Panc1 (cell line): ENCODE measurements around the gene AHCY. TPM values are rescaled to one million over a fixed set of nuclear protein-coding genes. Genes with fewer than 3 reads are reported as not detected.

Experiments used
- ATAC-seq: fragments of 200-7000 bp; cut with Tn5 transposase; 2 replicates; pipeline ENCODE4 v1.9.1; 2020; ENCODE audit warnings: mild to moderate bottlenecking, moderate library complexity
- BruUV-seq: library from RNA; stranded (reverse); fragments of 400-500 nt; replicated peaks from 2 replicates; lab custom pipeline; 2021; lab: Mats Ljungman, UMichigan
- CTCF ChIA-PET: fragments of 300-600 bp; sonication (Branson Sonifier 250); formaldehyde crosslinking; loops from one replicate; lab custom pipeline; 2022; ENCODE audit warnings: antibody characterized with exemption; lab: Charles Lee
- POLR2A ChIA-PET: fragments of 300-600 bp; sonication (Branson Sonifier 250); formaldehyde crosslinking; loops from one replicate; lab custom pipeline; 2022; ENCODE audit warnings: antibody characterized with exemption; lab: Charles Lee
- DNase-seq: peaks from one replicate; pipeline ENCODE4 v3.0.0-alpha.2; 2010; ENCODE audit warnings: low read depth, low spot score
- H3K27ac ChIP-seq: 2 replicates; pipeline ENCODE4 v1.5.1; 2011; ENCODE audit warnings: mild to moderate bottlenecking, low read length, inconsistent platforms
- H3K27me3 ChIP-seq: fragments of 200-500 bp; sonication (Bioruptor generic); 2 replicates; pipeline ENCODE4 v1.6.0; 2014; ENCODE audit warnings: low read length, inconsistent platforms; ENCODE audit not compliant: control insufficient read depth, insufficient read depth
- H3K36me3 ChIP-seq: fragments of 200-500 bp; sonication (Bioruptor generic); 2 replicates; pipeline ENCODE4 v1.5.1; 2014; ENCODE audit warnings: inconsistent platforms, mild to moderate bottlenecking, low read length, moderate library complexity; ENCODE audit not compliant: control insufficient read depth, insufficient read depth
- H3K4me1 ChIP-seq: 2 replicates; pipeline ENCODE4 v1.5.1; 2011; ENCODE audit warnings: inconsistent platforms, mild to moderate bottlenecking, low read length, moderate library complexity; ENCODE audit not compliant: control insufficient read depth, insufficient read depth
- H3K4me3 ChIP-seq, 2 experiments: 2 replicates each; pipeline ENCODE4 v1.5.1; 2011 to 2012; ENCODE audit warnings: low read depth in 2 of 2, low read length in 2 of 2, mild to moderate bottlenecking in 2 of 2, inconsistent platforms in 1 of 2, moderate library complexity in 1 of 2
- H3K9me3 ChIP-seq: fragments of 200-500 bp; sonication (Bioruptor generic); 2 replicates; pipeline ENCODE4 v1.5.1; 2014; ENCODE audit warnings: low read depth, mild to moderate bottlenecking, inconsistent platforms, low read length, moderate library complexity; ENCODE audit not compliant: control insufficient read depth, insufficient read depth
- POLR2AphosphoS5 ChIP-seq: IDR thresholded peaks from 2 replicates; pipeline ENCODE4 v1.6.1; 2012; ENCODE audit warnings: mild to moderate bottlenecking, low read depth, low read length, moderate library complexity
- SIN3A ChIP-seq: IDR thresholded peaks from 2 replicates; pipeline ENCODE4 v1.6.1; 2012; ENCODE audit warnings: low read depth, mild to moderate bottlenecking, low read length, moderate library complexity, borderline replicate concordance; ENCODE audit not compliant: insufficient read depth
- TCF7L2 ChIP-seq: IDR thresholded peaks from 2 replicates; pipeline ENCODE4 v1.6.1; 2011; ENCODE audit warnings: mild to moderate bottlenecking, low read depth, low read length, inconsistent platforms
- in situ Hi-C: cut with HindIII; loops from 2 replicates; pipeline ENCODE4 v1.10.0; 2016; ENCODE audit warnings: low sequenced_read_pairs, low pct_unique_long_range_greater_than_20kb
- intact Hi-C: fragments of 100-400 bp; cut with micrococcal nuclease; formaldehyde crosslinking; loops from one replicate; pipeline ENCODE4 v1.10.0; 2022; ENCODE audit not compliant: unreplicated experiment
- total RNA-seq: library from RNA; stranded (reverse); gene quantifications from one replicate; pipeline ENCODE4 v1.2.1, GENCODE V29; 2021; ENCODE audit not compliant: unreplicated experiment
- TF ChIP-seq, protein P1 (sequence below): fragments of 450-650 bp; IDR thresholded peaks from 2 replicates; pipeline ENCODE4 v1.5.1; 2017; ENCODE audit warnings: mild to moderate bottlenecking
- TF ChIP-seq, protein P2 (sequence below), 2 experiments: IDR thresholded peaks; 2 replicates each; pipeline ENCODE4 v1.6.1; 2011 to 2012; ENCODE audit warnings: low read depth in 2 of 2, control low read depth in 1 of 2, low read length in 1 of 2, mild to moderate bottlenecking in 1 of 2, moderate library complexity in 1 of 2; ENCODE audit not compliant: insufficient read depth in 1 of 2

AHCY gene
- total RNA-seq, 1 experiment from 2014 or later = 171 TPM

DNA sequence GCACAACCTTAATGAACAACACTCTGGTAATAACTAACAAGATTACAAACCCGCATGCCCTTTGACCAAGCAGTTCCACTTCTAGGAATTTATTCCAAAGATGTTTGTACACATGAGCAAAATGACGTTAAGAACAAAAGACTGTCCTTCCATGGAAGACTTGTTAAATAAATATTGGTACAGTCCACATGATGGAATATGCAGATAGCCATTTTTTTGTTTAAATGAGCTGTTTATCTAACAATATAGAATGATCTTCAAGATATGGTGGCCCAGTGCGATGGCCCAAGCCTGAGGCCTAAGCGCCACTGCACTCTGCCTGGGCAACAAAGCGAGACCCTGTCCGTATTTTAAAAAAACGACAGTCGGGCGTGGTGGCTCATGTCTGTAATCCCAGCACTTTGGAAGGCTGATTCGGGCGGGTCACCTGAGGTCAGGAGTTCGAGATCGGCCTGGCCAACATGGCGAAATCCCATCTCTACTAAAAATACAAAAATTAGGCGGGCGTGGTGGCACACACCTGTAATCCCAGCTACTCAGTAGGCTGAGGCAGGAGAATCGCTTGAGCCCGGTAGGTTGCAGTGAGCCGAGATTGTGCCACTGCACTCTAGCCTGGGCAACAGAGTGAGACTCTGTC is 7.4 kb upstream of the AHCY start:
- TF ChIP-seq TCF7L2 = no peak
- TF ChIP-seq SIN3A = no peak
- TF ChIP-seq, protein P1, sequence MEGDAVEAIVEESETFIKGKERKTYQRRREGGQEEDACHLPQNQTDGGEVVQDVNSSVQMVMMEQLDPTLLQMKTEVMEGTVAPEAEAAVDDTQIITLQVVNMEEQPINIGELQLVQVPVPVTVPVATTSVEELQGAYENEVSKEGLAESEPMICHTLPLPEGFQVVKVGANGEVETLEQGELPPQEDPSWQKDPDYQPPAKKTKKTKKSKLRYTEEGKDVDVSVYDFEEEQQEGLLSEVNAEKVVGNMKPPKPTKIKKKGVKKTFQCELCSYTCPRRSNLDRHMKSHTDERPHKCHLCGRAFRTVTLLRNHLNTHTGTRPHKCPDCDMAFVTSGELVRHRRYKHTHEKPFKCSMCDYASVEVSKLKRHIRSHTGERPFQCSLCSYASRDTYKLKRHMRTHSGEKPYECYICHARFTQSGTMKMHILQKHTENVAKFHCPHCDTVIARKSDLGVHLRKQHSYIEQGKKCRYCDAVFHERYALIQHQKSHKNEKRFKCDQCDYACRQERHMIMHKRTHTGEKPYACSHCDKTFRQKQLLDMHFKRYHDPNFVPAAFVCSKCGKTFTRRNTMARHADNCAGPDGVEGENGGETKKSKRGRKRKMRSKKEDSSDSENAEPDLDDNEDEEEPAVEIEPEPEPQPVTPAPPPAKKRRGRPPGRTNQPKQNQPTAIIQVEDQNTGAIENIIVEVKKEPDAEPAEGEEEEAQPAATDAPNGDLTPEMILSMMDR = no peak
- no peak for TF ChIP-seq POLR2AphosphoS5
- TF ChIP-seq, protein P2, sequence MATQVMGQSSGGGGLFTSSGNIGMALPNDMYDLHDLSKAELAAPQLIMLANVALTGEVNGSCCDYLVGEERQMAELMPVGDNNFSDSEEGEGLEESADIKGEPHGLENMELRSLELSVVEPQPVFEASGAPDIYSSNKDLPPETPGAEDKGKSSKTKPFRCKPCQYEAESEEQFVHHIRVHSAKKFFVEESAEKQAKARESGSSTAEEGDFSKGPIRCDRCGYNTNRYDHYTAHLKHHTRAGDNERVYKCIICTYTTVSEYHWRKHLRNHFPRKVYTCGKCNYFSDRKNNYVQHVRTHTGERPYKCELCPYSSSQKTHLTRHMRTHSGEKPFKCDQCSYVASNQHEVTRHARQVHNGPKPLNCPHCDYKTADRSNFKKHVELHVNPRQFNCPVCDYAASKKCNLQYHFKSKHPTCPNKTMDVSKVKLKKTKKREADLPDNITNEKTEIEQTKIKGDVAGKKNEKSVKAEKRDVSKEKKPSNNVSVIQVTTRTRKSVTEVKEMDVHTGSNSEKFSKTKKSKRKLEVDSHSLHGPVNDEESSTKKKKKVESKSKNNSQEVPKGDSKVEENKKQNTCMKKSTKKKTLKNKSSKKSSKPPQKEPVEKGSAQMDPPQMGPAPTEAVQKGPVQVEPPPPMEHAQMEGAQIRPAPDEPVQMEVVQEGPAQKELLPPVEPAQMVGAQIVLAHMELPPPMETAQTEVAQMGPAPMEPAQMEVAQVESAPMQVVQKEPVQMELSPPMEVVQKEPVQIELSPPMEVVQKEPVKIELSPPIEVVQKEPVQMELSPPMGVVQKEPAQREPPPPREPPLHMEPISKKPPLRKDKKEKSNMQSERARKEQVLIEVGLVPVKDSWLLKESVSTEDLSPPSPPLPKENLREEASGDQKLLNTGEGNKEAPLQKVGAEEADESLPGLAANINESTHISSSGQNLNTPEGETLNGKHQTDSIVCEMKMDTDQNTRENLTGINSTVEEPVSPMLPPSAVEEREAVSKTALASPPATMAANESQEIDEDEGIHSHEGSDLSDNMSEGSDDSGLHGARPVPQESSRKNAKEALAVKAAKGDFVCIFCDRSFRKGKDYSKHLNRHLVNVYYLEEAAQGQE (IDR thresholded peaks at IDR 0.05; ENCODE audit: insufficient read depth in 1 of 2, low read depth in 2 of 2, low read length in 1 of 2) = no peak
- DNase-seq (no peak), ATAC-seq (no peak)
- Histone ChIP-seq H3K4me1 (0 out of 2 replicates have a peak, but pooled peaks cover 12% of the 10 kb centered on the region), H3K27ac (no peak overlapping the region), H3K36me3 (no peaks in the 10 kb centered on the region), H3K4me3 (no peak overlapping the region), H3K27me3 (no peaks in the 10 kb centered on the region), H3K9me3 (0 out of 2 replicates have a peak, but pooled peaks cover 1% of the 10 kb centered on the region)
- intact Hi-C loops = loop anchor here (5.0 kb wide), 1 partner anchor 67 kb away; no protein-coding TSS in a partner anchor
- in situ Hi-C loops = no loop called here
- CTCF ChIA-PET = interaction anchor here (0.7 to 3.0 kb wide), 3 partner anchors 52 to 212 kb away, joined by 3 to 33 read pairs (median 3); no protein-coding TSS in a partner anchor
- no TSS peak for BruUV-seq
- POLR2A ChIA-PET = no interaction called here

GRCh38 chr20:34309691-34310090 is 6.5 kb upstream of the AHCY start:
- H3K36me3 ChIP-seq = no peaks in the 10 kb centered on the region
- no peak overlapping the region for H3K27ac ChIP-seq
- ATAC-seq = no peak
- H3K4me3 ChIP-seq = no peak overlapping the region
- no peaks in the 10 kb centered on the region for H3K9me3 ChIP-seq
- TF ChIP-seq POLR2AphosphoS5 (no peak), TCF7L2 (no peak), SIN3A (no peak)
- TF ChIP-seq, protein P1 = no peak
- TF ChIP-seq, protein P2 (IDR thresholded peaks at IDR 0.05; ENCODE audit: insufficient read depth in 1 of 2, low read depth in 2 of 2, low read length in 1 of 2) = no peak
- H3K27me3 ChIP-seq = no peaks in the 10 kb centered on the region
- ChIA-PET CTCF (no interaction called here), POLR2A (interaction anchor here (0.7 kb wide), 1 partner anchor 94 kb away, joined by 7 read pairs; no protein-coding TSS in a partner anchor)
- H3K4me1 ChIP-seq = 0 out of 2 replicates have a peak, but pooled peaks cover 12% of the 10 kb centered on the region
- no TSS peak for BruUV-seq
- no peak for DNase-seq
- in situ Hi-C loops = no loop called here
- intact Hi-C loops = loop anchor here (5.0 to 10.0 kb wide), 2 partner anchors 68 to 115 kb away; no protein-coding TSS in a partner anchor
